DND-41 (cell line): ENCODE data around the gene HNRNPH3.

Source experiments
- EZH2 ChIP-seq: IDR thresholded peaks from 3 replicates; pipeline ENCODE4 v1.6.1; 2012; ENCODE audit warnings: borderline replicate concordance, low read depth, mild to moderate bottlenecking, moderate library complexity, low read length, inconsistent platforms; ENCODE audit not compliant: severe bottlenecking
- TF ChIP-seq, protein P1 (sequence below): IDR thresholded peaks from 2 replicates; pipeline ENCODE4 v1.5.1; 2012; ENCODE audit warnings: borderline replicate concordance, low read length, moderate library complexity, mild to moderate bottlenecking; ENCODE audit not compliant: poor library complexity, severe bottlenecking; ENCODE audit errors: extremely low read depth

DNA sequence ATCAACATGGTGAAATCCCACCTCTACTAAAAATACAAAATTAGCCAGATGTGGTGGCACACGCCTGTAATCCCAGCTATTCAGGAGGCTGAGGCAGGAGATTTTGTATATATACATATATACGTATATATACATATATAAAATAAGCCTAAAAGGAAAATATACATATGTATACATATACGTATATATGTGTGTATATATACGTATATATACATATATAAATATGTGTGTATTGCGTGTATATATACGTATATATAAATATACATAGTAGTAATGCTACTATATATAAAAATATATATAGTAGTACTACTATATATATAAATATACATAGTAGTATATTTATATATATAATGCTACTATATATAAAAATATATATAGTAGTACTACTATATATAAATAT, 27.3 kb downstream of the HNRNPH3 start:
- TF ChIP-seq, protein P1, sequence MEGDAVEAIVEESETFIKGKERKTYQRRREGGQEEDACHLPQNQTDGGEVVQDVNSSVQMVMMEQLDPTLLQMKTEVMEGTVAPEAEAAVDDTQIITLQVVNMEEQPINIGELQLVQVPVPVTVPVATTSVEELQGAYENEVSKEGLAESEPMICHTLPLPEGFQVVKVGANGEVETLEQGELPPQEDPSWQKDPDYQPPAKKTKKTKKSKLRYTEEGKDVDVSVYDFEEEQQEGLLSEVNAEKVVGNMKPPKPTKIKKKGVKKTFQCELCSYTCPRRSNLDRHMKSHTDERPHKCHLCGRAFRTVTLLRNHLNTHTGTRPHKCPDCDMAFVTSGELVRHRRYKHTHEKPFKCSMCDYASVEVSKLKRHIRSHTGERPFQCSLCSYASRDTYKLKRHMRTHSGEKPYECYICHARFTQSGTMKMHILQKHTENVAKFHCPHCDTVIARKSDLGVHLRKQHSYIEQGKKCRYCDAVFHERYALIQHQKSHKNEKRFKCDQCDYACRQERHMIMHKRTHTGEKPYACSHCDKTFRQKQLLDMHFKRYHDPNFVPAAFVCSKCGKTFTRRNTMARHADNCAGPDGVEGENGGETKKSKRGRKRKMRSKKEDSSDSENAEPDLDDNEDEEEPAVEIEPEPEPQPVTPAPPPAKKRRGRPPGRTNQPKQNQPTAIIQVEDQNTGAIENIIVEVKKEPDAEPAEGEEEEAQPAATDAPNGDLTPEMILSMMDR, result no peak
- TF ChIP-seq EZH2, result no peak
